ENCODE results near the gene RAE1.

GRCh38 chr20:57383447-57384347 lies 32.6 kb downstream of the RAE1 start:
- no peak for TF ChIP-seq CTCF (IDR thresholded peaks at IDR 0.05)
- TF ChIP-seq POLR2A (IDR thresholded peaks at IDR 0.05), result no peak
- TF ChIP-seq POLR2AphosphoS5 (IDR thresholded peaks at IDR 0.05), result no peak

Measured in prostate gland (tissue), 2 donors.